GM18909 (cell line): ENCODE measurements around the gene MYO1E.

ENCODE experiments used
- ATAC-seq: cut with Tn5 transposase; IDR thresholded peaks from one replicate; pipeline ENCODE4 v1.9.1; 2021; ENCODE audit warnings: mild to moderate bottlenecking; ENCODE audit not compliant: unreplicated experiment, poor library complexity

Gene MYO1E

GRCh38 chr15:59206623-59207183 is 166.0 kb downstream of the MYO1E start, which contains the start of gene LDHAL6B:
Gene LDHAL6B, plus strand, starts transcription at chr15:59206843. Its CDS starts 98 bp downstream, at chr15:59206941.
- no peak for ATAC-seq

GRCh38 chr15:59205839-59206622 is 166.6 kb downstream of the MYO1E start:
- no peak for ATAC-seq

- no peak for ATAC-seq
Measured at GRCh38 chr15:59203657-59204056, 169.0 kb downstream of the MYO1E start.

GRCh38 chr15:59203008-59203407 is 169.7 kb downstream of the MYO1E start:
- no peak for ATAC-seq

- ATAC-seq = no peak
Measured at GRCh38 chr15:59200560-59200959, 172.1 kb downstream of the MYO1E start.

GRCh38 chr15:59199626-59200465 is 172.8 kb downstream of the MYO1E start:
- ATAC-seq = no peak

GRCh38 chr15:59197454-59197853 is 175.2 kb downstream of the MYO1E start:
- no peak for ATAC-seq

- no peak for ATAC-seq
Measured at GRCh38 chr15:59196416-59196815, 176.3 kb downstream of the MYO1E start.

- ATAC-seq = no peak
Measured at GRCh38 chr15:59194639-59195325, 177.9 kb downstream of the MYO1E start.

GRCh38 chr15:59191855-59192237 is 180.8 kb downstream of the MYO1E start:
- no peak for ATAC-seq

GRCh38 chr15:59190291-59190690 is 182.4 kb downstream of the MYO1E start:
- ATAC-seq = no peak

GRCh38 chr15:59189241-59189640 is 183.4 kb downstream of the MYO1E start:
- no peak for ATAC-seq

GRCh38 chr15:59186501-59186900 is 186.2 kb downstream of the MYO1E start:
- ATAC-seq = no peak

- no peak for ATAC-seq
Measured at GRCh38 chr15:59185725-59186124, 186.9 kb downstream of the MYO1E start.

- ATAC-seq = no peak
Measured at GRCh38 chr15:59180945-59181600, 191.6 kb downstream of the MYO1E start.

GRCh38 chr15:59179717-59180116 is 193.0 kb downstream of the MYO1E start:
- ATAC-seq = no peak

GRCh38 chr15:59178151-59178695 is 194.4 kb downstream of the MYO1E start:
- no peak for ATAC-seq

GRCh38 chr15:59177317-59177660 is 195.4 kb downstream of the MYO1E start:
- ATAC-seq = no peak

GRCh38 chr15:59176653-59177316 is 195.9 kb downstream of the MYO1E start:
- ATAC-seq = no peak
